OCI-LY7 (cell line): Measurements from ENCODE around the gene FAM9A. TPM values are rescaled to one million over a fixed set of nuclear protein-coding genes. Genes with fewer than 3 reads are reported as not detected.

Experiments used
- BruUV-seq: library from RNA; stranded (reverse); fragments of 400-500 nt; replicated peaks from 2 replicates; lab custom pipeline; 2021; lab: Mats Ljungman, UMichigan
- CTCF ChIA-PET: fragments of 300-600 bp; sonication (Branson Sonifier 250); formaldehyde crosslinking; loops from one replicate; lab custom pipeline; 2022; ENCODE audit warnings: antibody characterized with exemption; ENCODE audit not compliant: unreplicated experiment; lab: Charles Lee
- POLR2A ChIA-PET: fragments of 300-600 bp; sonication (Branson Sonifier 250); formaldehyde crosslinking; loops from one replicate; lab custom pipeline; 2022; ENCODE audit warnings: antibody characterized with exemption; lab: Charles Lee
- DNase-seq: peaks from one replicate; pipeline ENCODE4 v3.0.0-alpha.2; 2015; ENCODE audit warnings: low spot score
- H2AFZ ChIP-seq: fragments of 200-600 bp; sonication (generic), shearing (Covaris generic); 2 replicates; pipeline ENCODE4 v1.6.1; 2014; ENCODE audit warnings: mild to moderate bottlenecking, antibody characterized with exemption, low read length, moderate library complexity
- H3K27ac ChIP-seq: fragments of 200-600 bp; sonication (generic); 2 replicates; pipeline ENCODE4 v1.5.1; 2014; ENCODE audit warnings: mixed run types, low read depth, mild to moderate bottlenecking, moderate library complexity, low read length, inconsistent platforms; ENCODE audit not compliant: poor library complexity, severe bottlenecking
- H3K36me3 ChIP-seq: fragments of 200-600 bp; sonication (generic); 2 replicates; pipeline ENCODE4 v1.6.1; 2014; ENCODE audit warnings: mild to moderate bottlenecking, antibody characterized with exemption, low read length, moderate library complexity, mixed read lengths; ENCODE audit not compliant: insufficient read depth
- H3K4me1 ChIP-seq: fragments of 200-600 bp; sonication (generic); 2 replicates; pipeline ENCODE4 v1.5.1; 2014; ENCODE audit warnings: mild to moderate bottlenecking, low read length; ENCODE audit not compliant: insufficient read depth, poor library complexity, severe bottlenecking
- H3K4me2 ChIP-seq: fragments of 200-600 bp; sonication (generic); 2 replicates; pipeline ENCODE4 v1.6.1; 2014; ENCODE audit warnings: mild to moderate bottlenecking, low read length
- H3K4me3 ChIP-seq: fragments of 200-600 bp; sonication (generic); 2 replicates; pipeline ENCODE4 v1.5.1; 2014; ENCODE audit warnings: mild to moderate bottlenecking, low read depth, low read length; ENCODE audit not compliant: poor library complexity, severe bottlenecking
- H3K79me2 ChIP-seq: fragments of 200-600 bp; sonication (generic); 2 replicates; pipeline ENCODE4 v1.6.1; 2016; ENCODE audit warnings: low read depth, mild to moderate bottlenecking, low read length, moderate library complexity, mixed read lengths; ENCODE audit not compliant: insufficient read depth
- H3K9me2 ChIP-seq: fragments of 200-600 bp; sonication (generic); 2 replicates; pipeline ENCODE4 v1.6.1; 2016; ENCODE audit warnings: mild to moderate bottlenecking, low read length, mixed read lengths; ENCODE audit not compliant: insufficient read depth
- H3K9me3 ChIP-seq: fragments of 200-600 bp; sonication (generic); 2 replicates; pipeline ENCODE4 v1.6.1; 2014; ENCODE audit warnings: mild to moderate bottlenecking, mixed run types, low read length, mixed read lengths
- H4K20me1 ChIP-seq: fragments of 200-600 bp; sonication (generic); 2 replicates; pipeline ENCODE4 v1.6.1; 2014; ENCODE audit warnings: mild to moderate bottlenecking, antibody characterized with exemption, low read length, moderate library complexity, mixed read lengths; ENCODE audit not compliant: insufficient read depth
- EZH2phosphoT487 ChIP-seq: fragments of 200-600 bp; sonication (generic); IDR thresholded peaks from 2 replicates; pipeline ENCODE4 v1.6.1; 2018; ENCODE audit warnings: low read depth, borderline replicate concordance, mild to moderate bottlenecking, mixed run types, antibody characterized with exemption, low read length, moderate library complexity, mixed read lengths
- intact Hi-C: fragments of 100-400 bp; cut with micrococcal nuclease; formaldehyde crosslinking; loops from one replicate; pipeline ENCODE4 v1.10.0; 2022; ENCODE audit not compliant: unreplicated experiment
- total RNA-seq, 2 experiments: library from RNA; depleted of rRNA in 1 of 2; stranded (reverse); fragments of >200 nt in 1 of 2; shearing (Covaris generic) in 1 of 2; gene quantifications; 2 replicates each; pipeline ENCODE4 v1.2.3, GENCODE V29; 2014 to 2022
- TF ChIP-seq, protein P1 (sequence below): fragments of 200-600 bp; sonication (generic); conservative IDR thresholded peaks from 2 replicates; pipeline ENCODE4 v1.5.1; 2014; ENCODE audit warnings: mild to moderate bottlenecking, antibody characterized with exemption, low read length, moderate library complexity, mixed read lengths

Gene FAM9A
- total RNA-seq, 2 experiments from 2014 or later = not detected

DNA sequence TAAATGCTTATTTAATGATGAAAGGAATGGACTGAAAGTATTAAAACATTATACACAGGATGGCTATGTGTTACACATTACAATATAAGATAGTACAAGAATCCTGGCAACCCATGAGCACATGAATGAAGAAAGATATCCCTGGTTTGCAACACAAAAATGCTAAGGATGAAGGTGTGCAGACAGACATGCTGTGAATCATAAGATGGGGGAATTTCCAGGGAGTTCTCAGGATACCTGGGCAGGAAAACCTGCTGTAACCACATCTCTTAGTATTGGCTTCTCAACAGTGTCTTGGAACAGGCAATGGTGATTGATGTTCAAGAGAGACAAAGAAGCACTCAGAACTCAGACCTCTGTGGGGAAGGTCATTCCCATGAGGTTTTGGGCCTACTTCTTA lies 45.4 kb downstream of the FAM9A start:
- Histone ChIP-seq H3K9me2 (no peaks in the 10 kb centered on the region), H3K4me3 (no peak overlapping the region), H3K36me3 (no peaks in the 10 kb centered on the region), H3K27ac (no peak overlapping the region), H2AFZ (peak overlapping the region; percentile 55), H3K9me3 (no peaks in the 10 kb centered on the region), H4K20me1 (no peaks in the 10 kb centered on the region), H3K4me2 (no peak overlapping the region), H3K79me2 (no peaks in the 10 kb centered on the region), H3K4me1 (no peaks in the 10 kb centered on the region)
- CTCF ChIA-PET = no interaction called here
- BruUV-seq = no TSS peak
- no peak for DNase-seq
- TF ChIP-seq, protein P1, sequence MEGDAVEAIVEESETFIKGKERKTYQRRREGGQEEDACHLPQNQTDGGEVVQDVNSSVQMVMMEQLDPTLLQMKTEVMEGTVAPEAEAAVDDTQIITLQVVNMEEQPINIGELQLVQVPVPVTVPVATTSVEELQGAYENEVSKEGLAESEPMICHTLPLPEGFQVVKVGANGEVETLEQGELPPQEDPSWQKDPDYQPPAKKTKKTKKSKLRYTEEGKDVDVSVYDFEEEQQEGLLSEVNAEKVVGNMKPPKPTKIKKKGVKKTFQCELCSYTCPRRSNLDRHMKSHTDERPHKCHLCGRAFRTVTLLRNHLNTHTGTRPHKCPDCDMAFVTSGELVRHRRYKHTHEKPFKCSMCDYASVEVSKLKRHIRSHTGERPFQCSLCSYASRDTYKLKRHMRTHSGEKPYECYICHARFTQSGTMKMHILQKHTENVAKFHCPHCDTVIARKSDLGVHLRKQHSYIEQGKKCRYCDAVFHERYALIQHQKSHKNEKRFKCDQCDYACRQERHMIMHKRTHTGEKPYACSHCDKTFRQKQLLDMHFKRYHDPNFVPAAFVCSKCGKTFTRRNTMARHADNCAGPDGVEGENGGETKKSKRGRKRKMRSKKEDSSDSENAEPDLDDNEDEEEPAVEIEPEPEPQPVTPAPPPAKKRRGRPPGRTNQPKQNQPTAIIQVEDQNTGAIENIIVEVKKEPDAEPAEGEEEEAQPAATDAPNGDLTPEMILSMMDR = no peak
- TF ChIP-seq EZH2phosphoT487 = no peak
- intact Hi-C loops = no loop called here
- POLR2A ChIA-PET = no interaction called here

DNA sequence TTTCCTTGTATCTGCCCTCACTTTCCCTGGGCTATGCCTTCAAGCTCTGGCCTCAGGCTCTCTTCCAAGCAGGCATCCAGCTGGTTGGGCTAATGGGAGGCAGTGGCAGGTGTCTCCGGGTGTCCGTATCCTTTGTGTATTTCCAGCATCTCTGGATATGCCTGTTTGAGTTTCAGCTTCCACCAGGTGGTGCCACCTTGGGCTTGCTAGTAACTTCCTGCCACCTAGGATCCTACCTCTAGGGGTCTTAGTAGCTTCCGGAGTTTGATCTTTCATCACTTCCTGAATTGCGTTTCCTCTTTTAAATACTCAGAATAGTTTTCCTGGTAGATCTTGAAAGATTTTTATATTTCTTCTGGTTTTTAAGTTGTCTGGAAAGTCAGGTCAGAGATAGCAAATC lies 46.1 kb downstream of the FAM9A start:
- Histone ChIP-seq H3K36me3 (no peaks in the 10 kb centered on the region), H3K79me2 (no peaks in the 10 kb centered on the region), H4K20me1 (no peaks in the 10 kb centered on the region), H3K27ac (no peak overlapping the region), H3K4me3 (no peak overlapping the region), H2AFZ (peak overlapping the region; percentile 55), H3K9me2 (no peaks in the 10 kb centered on the region), H3K4me2 (no peak overlapping the region), H3K4me1 (no peaks in the 10 kb centered on the region), H3K9me3 (no peaks in the 10 kb centered on the region)
- BruUV-seq = no TSS peak
- ChIA-PET POLR2A (no interaction called here), CTCF (no interaction called here)
- peak; percentile 33 for DNase-seq
- intact Hi-C loops = no loop called here
- TF ChIP-seq, protein P1 = peak; percentile 64
- no peak for TF ChIP-seq EZH2phosphoT487

DNA sequence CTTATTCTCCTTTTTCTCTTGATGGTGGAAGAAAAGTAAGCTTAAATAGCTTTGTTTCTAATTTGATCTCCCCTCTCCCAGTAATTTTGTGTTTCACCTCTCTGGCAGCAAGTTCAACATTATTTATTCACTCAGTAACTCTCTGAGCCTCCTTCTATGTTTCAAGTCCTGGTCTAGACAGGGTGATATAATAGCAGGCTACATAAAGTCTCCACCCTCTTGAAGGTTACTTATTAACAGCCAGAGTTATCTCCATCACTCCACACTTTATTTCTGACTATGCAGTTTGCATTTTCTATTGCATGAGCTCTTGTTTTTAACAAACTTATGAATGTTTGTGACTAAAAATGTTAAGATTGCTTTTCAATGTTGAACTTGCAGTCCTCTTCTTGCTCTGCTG lies 51.5 kb downstream of the FAM9A start:
- H3K9me3 ChIP-seq = no peaks in the 10 kb centered on the region
- H3K27ac ChIP-seq = no peak overlapping the region
- no peaks in the 10 kb centered on the region for H3K4me1 ChIP-seq
- no peaks in the 10 kb centered on the region for H3K79me2 ChIP-seq
- no peak for TF ChIP-seq EZH2phosphoT487
- TF ChIP-seq, protein P1 = no peak
- H3K4me3 ChIP-seq = no peak overlapping the region
- intact Hi-C loops = loop anchor here (5.0 kb wide), 1 partner anchor 752 kb away; no protein-coding TSS in a partner anchor
- POLR2A ChIA-PET = no interaction called here
- DNase-seq = no peak
- no peaks in the 10 kb centered on the region for H4K20me1 ChIP-seq
- no peak overlapping the region for H2AFZ ChIP-seq
- H3K4me2 ChIP-seq = no peak overlapping the region
- no peaks in the 10 kb centered on the region for H3K36me3 ChIP-seq
- CTCF ChIA-PET = no interaction called here
- BruUV-seq = no TSS peak
- no peaks in the 10 kb centered on the region for H3K9me2 ChIP-seq
